ENCODE data around the gene GDPD5.
A peak's percentile ranks its signal among the peaks of the same experiment; 100 is the strongest.

Gene GDPD5

GRCh38 chr11:75449271-75449670 lies 76.5 kb downstream of the GDPD5 start:
- no peak for DNase-seq (ENCODE audit: low spot score)

- DNase-seq (ENCODE audit: low spot score) = no peak
Observed at GRCh38 chr11:75447415-75447814, 78.3 kb downstream of the GDPD5 start.

- DNase-seq (ENCODE audit: low spot score) = peak; percentile 83
Observed at GRCh38 chr11:75445315-75445953, 80.3 kb downstream of the GDPD5 start.

GRCh38 chr11:75443043-75443442 lies 82.7 kb downstream of the GDPD5 start:
- DNase-seq (ENCODE audit: low spot score) = no peak

- no peak for DNase-seq (ENCODE audit: low spot score)
Observed at GRCh38 chr11:75442161-75442885, 83.4 kb downstream of the GDPD5 start.

GRCh38 chr11:75441804-75442132 lies 84.0 kb downstream of the GDPD5 start:
- DNase-seq (ENCODE audit: low spot score) = no peak

GRCh38 chr11:75440960-75441803 lies 84.6 kb downstream of the GDPD5 start:
- DNase-seq (ENCODE audit: low spot score) = no peak

GRCh38 chr11:75439495-75440120 lies 86.1 kb downstream of the GDPD5 start:
- no peak for DNase-seq (ENCODE audit: low spot score)

GRCh38 chr11:75439026-75439425 lies 86.7 kb downstream of the GDPD5 start:
- no peak for DNase-seq (ENCODE audit: low spot score)

- peak; percentile 27 for DNase-seq (ENCODE audit: low spot score)
Observed at GRCh38 chr11:75437966-75438659, 87.6 kb downstream of the GDPD5 start.

GRCh38 chr11:75436806-75437205 lies 88.9 kb downstream of the GDPD5 start:
- DNase-seq (ENCODE audit: low spot score) = no peak

- no peak for DNase-seq (ENCODE audit: low spot score)
Observed at GRCh38 chr11:75435571-75435925, 90.2 kb downstream of the GDPD5 start.

- DNase-seq (ENCODE audit: low spot score) = no peak
Observed at GRCh38 chr11:75434886-75435570, 90.7 kb downstream of the GDPD5 start.

- no peak for DNase-seq (ENCODE audit: low spot score)
Observed at GRCh38 chr11:75434051-75434450, 91.7 kb downstream of the GDPD5 start.

- DNase-seq (ENCODE audit: low spot score) = no peak
Observed at GRCh38 chr11:75433443-75433842, 92.3 kb downstream of the GDPD5 start.

- DNase-seq (ENCODE audit: low spot score) = no peak
Observed at GRCh38 chr11:75432911-75433321, 92.8 kb downstream of the GDPD5 start, which contains the start of gene KLHL35. Gene KLHL35, minus strand, starts transcription at chr11:75433203. Its CDS starts 2,574 bp downstream, at chr11:75430629.

- DNase-seq (ENCODE audit: low spot score) = no peak
Observed at GRCh38 chr11:75431533-75432525, 93.9 kb downstream of the GDPD5 start.

- no peak for DNase-seq (ENCODE audit: low spot score)
Observed at GRCh38 chr11:75430714-75431532, 94.8 kb downstream of the GDPD5 start.

All from GM03348 (cell line).